Measurements from ENCODE around the gene IGFBP6. TPM values are rescaled to one million over a fixed set of nuclear protein-coding genes. Genes with fewer than 3 reads are reported as not detected.

Gene IGFBP6
- polyA plus RNA-seq, 2 of the 4 experiments (the other 2 are of a cell fraction) = 49.1 to 128 TPM

DNA sequence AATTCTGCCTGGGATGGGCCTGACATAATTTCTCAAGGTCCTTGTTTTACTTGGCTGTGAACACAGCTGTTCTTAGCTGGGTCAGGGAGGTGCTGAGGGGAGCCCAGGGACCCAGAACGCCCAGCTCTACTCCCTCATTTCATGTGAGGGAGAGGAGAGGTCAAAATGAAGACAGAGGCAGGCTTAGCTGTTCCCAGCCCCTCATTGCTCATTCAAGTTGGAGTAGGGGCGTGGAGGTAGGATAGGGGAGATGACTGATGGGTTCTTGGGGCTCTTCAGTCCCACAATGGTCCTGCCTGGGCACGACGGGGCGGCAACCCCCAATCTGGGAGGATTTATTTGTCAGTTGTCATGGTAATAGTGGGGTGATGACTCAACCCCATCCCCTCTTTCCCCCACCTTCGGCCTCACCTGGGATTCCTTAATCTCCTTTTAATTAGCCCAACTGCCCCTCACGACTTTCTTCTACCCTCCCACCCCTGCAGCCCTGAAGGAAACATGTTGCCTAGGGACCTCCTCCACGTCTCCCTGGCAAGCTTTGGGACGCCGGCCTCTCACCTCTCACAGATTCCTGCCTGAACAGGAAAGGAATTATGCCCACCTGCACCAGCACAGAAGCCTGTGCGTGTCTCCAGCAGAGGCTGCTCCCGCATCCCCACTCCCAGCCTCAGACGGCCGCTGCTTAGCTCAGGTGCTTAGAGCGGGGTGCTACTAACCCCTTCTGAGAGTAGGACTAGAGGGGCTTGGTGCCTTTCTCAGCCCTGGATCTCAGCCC is 28.5 kb upstream of the IGFBP6 start:
- Histone ChIP-seq H3K9me3 (no peaks in the 10 kb centered on the region), H3K27ac (peak overlapping the region in 1 of 2 experiments; percentile 87; a peak in 1 of 6 replicates), H3K4me1 (peaks cover 24% of the 10 kb centered on the region), H3K4me3 (no peak overlapping the region), H3K4me2 (no peak overlapping the region)
- no peak for ATAC-seq
- TF ChIP-seq ELK1 (IDR thresholded peaks at IDR 0.05; ENCODE audit: low read depth, low read length) (no peak), CHD4 (IDR thresholded peaks at IDR 0.05; ENCODE audit: borderline replicate concordance) (no peak), RARB (CRISPR knock-in tag; IDR thresholded peaks at IDR 0.05) (no peak)
- WGBS (ENCODE audit: missing lambda C conversion rate) = 88% methylated on average over 15 of the region's 15 CpGs
- FAIRE-seq = no peak
- POLR2A ChIA-PET = interaction anchor here (2.7 kb wide), 1 partner anchor 10 kb away, joined by 11 read pairs; the partner anchor contains the start of gene SPRYD3
- CTCF ChIA-PET = interaction anchor here (0.6 to 45.5 kb wide), 9 partner anchors 4 to 223 kb away, joined by 3 to 1424 read pairs (median 42); partner anchors contain the start of genes IGFBP6, SOAT2, SPRYD3 and TNS2
- DNase-seq (ENCODE audit: low read depth in 1 of 2, low spot score in 1 of 2) = no peak

DNA sequence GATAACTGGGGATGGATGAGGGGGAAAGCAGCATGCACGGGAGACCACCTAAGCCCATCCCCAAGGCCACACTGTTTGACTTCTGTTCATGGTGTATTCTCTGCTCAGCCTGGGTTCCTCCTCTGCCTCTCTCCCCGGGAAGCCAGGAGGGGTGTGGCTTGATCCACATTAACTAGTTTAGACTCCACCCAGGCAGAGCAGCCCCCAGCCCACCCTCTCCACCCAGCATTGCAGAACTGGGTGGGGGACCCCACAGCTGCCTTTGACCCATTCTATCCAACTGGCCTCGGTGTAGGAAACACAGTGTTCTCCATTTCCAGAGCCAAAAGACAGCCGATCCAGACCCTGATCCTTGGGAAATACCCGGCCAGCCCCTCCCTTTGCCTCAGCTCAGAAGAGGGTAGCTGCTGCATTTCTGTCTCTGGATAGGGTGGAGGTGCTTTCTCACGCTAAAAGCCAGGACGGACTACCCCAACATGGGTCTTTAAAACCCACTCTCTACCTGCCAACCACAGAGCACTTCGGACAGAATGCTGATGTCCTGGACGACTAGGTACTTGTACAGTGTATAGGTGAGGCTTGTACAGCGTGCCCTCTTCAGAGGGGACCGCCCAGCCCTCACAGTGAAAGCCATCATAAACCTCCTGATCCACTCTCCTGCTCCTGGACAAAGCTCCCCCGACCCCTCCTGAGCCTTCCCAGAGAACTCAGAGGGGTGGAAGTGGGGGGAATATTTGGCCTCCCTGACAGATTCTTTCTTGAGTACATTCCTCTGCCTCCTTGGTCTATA is 27.7 kb upstream of the IGFBP6 start:
- TF ChIP-seq EP300 (IDR thresholded peaks at IDR 0.05) (no peak), RFX5 (IDR thresholded peaks at IDR 0.05) (no peak), ESRRA (IDR thresholded peaks at IDR 0.05; ENCODE audit: borderline replicate concordance, low read length) (no peak)
- CTCF ChIA-PET = interaction anchor here (0.6 to 45.5 kb wide), 4 partner anchors 5 to 185 kb away, joined by 3 to 1424 read pairs (median 716); partner anchors contain the start of genes IGFBP6, SOAT2, SPRYD3 and TNS2

GRCh38 chr12:53070877-53071492 is 26.5 kb upstream of the IGFBP6 start:
- no peak for FAIRE-seq
- POLR2A ChIA-PET = interaction anchor here (0.5 kb wide), 1 partner anchor 109 kb away, joined by 3 read pairs; the partner anchor contains the start of genes CSAD and ZNF740
- Histone ChIP-seq H3K9me3 (no peaks in the 10 kb centered on the region), H3K27ac (peak overlapping the region in 1 of 2 experiments; percentile 26; a peak in 2 of 6 replicates), H3K4me3 (no peak overlapping the region), H3K4me2 (no peak overlapping the region), H3K4me1 (peaks cover 20% of the 10 kb centered on the region)
- ATAC-seq = no peak
- DNase-seq (ENCODE audit: low read depth in 1 of 2, low spot score in 1 of 2) = no peak
- WGBS (ENCODE audit: missing lambda C conversion rate) = 73% methylated on average over 7 of the region's 7 CpGs
- TF ChIP-seq MAFK (IDR thresholded peaks at IDR 0.05; ENCODE audit: partially characterized antibody) = no peak
- TF ChIP-seq HOXB5 (CRISPR knock-in tag; IDR thresholded peaks at IDR 0.05) = no peak
- TF ChIP-seq RAD21 (conservative IDR thresholded peaks at IDR 0.05 in 1 of 2, IDR thresholded peaks at IDR 0.05 in 1 of 2) = no peak
- no peak for TF ChIP-seq CHD4 (IDR thresholded peaks at IDR 0.05; ENCODE audit: borderline replicate concordance)
- TF ChIP-seq CBX2 (IDR thresholded peaks at IDR 0.05; ENCODE audit: borderline replicate concordance, low read depth) = no peak
- TF ChIP-seq ZSCAN20 (CRISPR knock-in tag; IDR thresholded peaks at IDR 0.05) = no peak
- TF ChIP-seq, protein P1, sequence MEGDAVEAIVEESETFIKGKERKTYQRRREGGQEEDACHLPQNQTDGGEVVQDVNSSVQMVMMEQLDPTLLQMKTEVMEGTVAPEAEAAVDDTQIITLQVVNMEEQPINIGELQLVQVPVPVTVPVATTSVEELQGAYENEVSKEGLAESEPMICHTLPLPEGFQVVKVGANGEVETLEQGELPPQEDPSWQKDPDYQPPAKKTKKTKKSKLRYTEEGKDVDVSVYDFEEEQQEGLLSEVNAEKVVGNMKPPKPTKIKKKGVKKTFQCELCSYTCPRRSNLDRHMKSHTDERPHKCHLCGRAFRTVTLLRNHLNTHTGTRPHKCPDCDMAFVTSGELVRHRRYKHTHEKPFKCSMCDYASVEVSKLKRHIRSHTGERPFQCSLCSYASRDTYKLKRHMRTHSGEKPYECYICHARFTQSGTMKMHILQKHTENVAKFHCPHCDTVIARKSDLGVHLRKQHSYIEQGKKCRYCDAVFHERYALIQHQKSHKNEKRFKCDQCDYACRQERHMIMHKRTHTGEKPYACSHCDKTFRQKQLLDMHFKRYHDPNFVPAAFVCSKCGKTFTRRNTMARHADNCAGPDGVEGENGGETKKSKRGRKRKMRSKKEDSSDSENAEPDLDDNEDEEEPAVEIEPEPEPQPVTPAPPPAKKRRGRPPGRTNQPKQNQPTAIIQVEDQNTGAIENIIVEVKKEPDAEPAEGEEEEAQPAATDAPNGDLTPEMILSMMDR (IDR thresholded peaks at IDR 0.05) = no peak
- no peak for TF ChIP-seq MYC (IDR thresholded peaks at IDR 0.05; ENCODE audit: borderline replicate concordance, low read length)
- no peak for TF ChIP-seq EHF (CRISPR knock-in tag; IDR thresholded peaks at IDR 0.05)
- TF ChIP-seq EP300 (IDR thresholded peaks at IDR 0.05) = no peak
- no peak for TF ChIP-seq KDM5A (IDR thresholded peaks at IDR 0.05)
- TF ChIP-seq TFCP2L1 (CRISPR knock-in tag; IDR thresholded peaks at IDR 0.05) = no peak
- TF ChIP-seq HOXA7 (CRISPR knock-in tag; IDR thresholded peaks at IDR 0.05) = no peak
- no peak for TF ChIP-seq REST (IDR thresholded peaks at IDR 0.05)
- TF ChIP-seq NFE2L2 (conservative IDR thresholded peaks at IDR 0.05; ENCODE audit: low read length) = no peak
- no peak for TF ChIP-seq MAZ (IDR thresholded peaks at IDR 0.05; ENCODE audit: borderline replicate concordance, low read depth, low read length)
- TF ChIP-seq JUN (IDR thresholded peaks at IDR 0.05) = no peak
- TF ChIP-seq PHF8 (IDR thresholded peaks at IDR 0.05; ENCODE audit: borderline replicate concordance, low read depth) = no peak
- TF ChIP-seq BHLHE40 (IDR thresholded peaks at IDR 0.05; ENCODE audit: low read depth, low read length) = no peak
- CTCF ChIA-PET = interaction anchor here (0.7 to 45.5 kb wide), 11 partner anchors 6 to 215 kb away, joined by 3 to 1424 read pairs (median 5); partner anchors contain the start of genes IGFBP6, SOAT2, SPRYD3 and TNS2

More for the DNA sequence above, 27.7 kb upstream of the IGFBP6 start:
- Histone ChIP-seq H3K4me1 (peaks cover 24% of the 10 kb centered on the region), H3K9me3 (no peaks in the 10 kb centered on the region), H3K27ac (no peak overlapping the region), H3K4me2 (no peak overlapping the region), H3K4me3 (no peak overlapping the region)
- WGBS (ENCODE audit: missing lambda C conversion rate) = 81% methylated on average over 12 of the region's 12 CpGs
- no peak for DNase-seq (ENCODE audit: low read depth in 1 of 2, low spot score in 1 of 2)
- no peak for ATAC-seq
- POLR2A ChIA-PET = interaction anchor here (2.7 kb wide), 1 partner anchor 9 kb away, joined by 11 read pairs; the partner anchor contains the start of gene SPRYD3
- FAIRE-seq = no peak

Data from A549 (cell line).